Upper lobe of left lung (tissue), 6 donors: ENCODE data around the gene PLEKHO1. TPM values are rescaled to one million over a fixed set of nuclear protein-coding genes. Genes with fewer than 3 reads are reported as not detected.

ENCODE experiments used
- ATAC-seq, 2 donors: fragments of 200-7000 bp; cut with Tn5 transposase; one replicate each; pipeline ENCODE4 v1.9.1; 2022; ENCODE audit warnings: mild to moderate bottlenecking in 2 of 2, moderate library complexity in 2 of 2; ENCODE audit not compliant: low FRiP score in 2 of 2
- DNase-seq, 2 donors: peaks; one replicate each; pipeline ENCODE4 v3.0.0-alpha.2; 2019 to 2020
- H3K27ac ChIP-seq, 4 donors: fragments of 200-600 bp; sonication (generic); one replicate each; pipeline ENCODE4 v1.5.1; 2016 to 2019
- H3K27me3 ChIP-seq, 4 donors: fragments of 200-600 bp; sonication (generic); one replicate each; pipeline ENCODE4 v1.5.1; 2017 to 2019
- H3K36me3 ChIP-seq, 4 donors: fragments of 200-600 bp; sonication (generic); one replicate each; pipeline ENCODE4 v1.5.1; 2016 to 2019
- H3K4me1 ChIP-seq, 4 donors: fragments of 200-600 bp; sonication (generic); one replicate each; pipeline ENCODE4 v1.5.1; 2018 to 2019
- H3K4me3 ChIP-seq, 4 donors: fragments of 200-600 bp; sonication (generic); one replicate each; pipeline ENCODE4 v1.5.1; 2017 to 2019; ENCODE audit warnings: mild to moderate bottlenecking in 2 of 4, moderate library complexity in 1 of 4
- H3K9me3 ChIP-seq, 4 donors: fragments of 200-600 bp; sonication (generic); one replicate each; pipeline ENCODE4 v1.5.1; 2018 to 2019
- CTCF ChIP-seq, 6 experiments: fragments of 450-650 bp in 4 of 6; fragments of 200-600 bp in 2 of 6; sonication (generic) in 2 of 6; IDR thresholded peaks; one replicate each; pipeline ENCODE4 v1.5.1; 2016 to 2019; ENCODE audit warnings: antibody characterized with exemption in 6 of 6
- EP300 ChIP-seq, 4 donors: sonication (generic); formaldehyde crosslinking; IDR thresholded peaks; one replicate each; pipeline ENCODE4 v1.5.1; 2017; ENCODE audit warnings: antibody characterized with exemption in 4 of 4, control low read depth in 2 of 4
- POLR2A ChIP-seq, 4 donors: fragments of 450-650 bp; IDR thresholded peaks; one replicate each; pipeline ENCODE4 v1.5.1; 2016 to 2017; ENCODE audit warnings: antibody characterized with exemption in 4 of 4, mild to moderate bottlenecking in 2 of 4
- POLR2AphosphoS5 ChIP-seq, 2 donors: sonication (generic); formaldehyde crosslinking; IDR thresholded peaks; one replicate each; pipeline ENCODE4 v1.5.1; 2017; ENCODE audit warnings: antibody characterized with exemption in 2 of 2
- WGBS, 2 donors: methylation state at CpG; one replicate each; pipeline ENCODE4 v1.1.5; 2017 to 2018; 5-methylcytosine and 5-hydroxymethylcytosine counted together
- total RNA-seq, 6 donors: library from RNA; depleted of rRNA in 4 of 6; stranded (reverse); fragments of >200 nt in 4 of 6; gene quantifications; one replicate each; pipeline versions ENCODE4 v1.1.0 to v1.2.1, GENCODE V29; 2016 to 2021
- donor health status: DM: no; HTN: no; CAD: no; lungs with moderate emphysema.
- donor health status: DM: no; HTN: yes; CAD: no; lungs with severe emphysema.

Gene PLEKHO1
- total RNA-seq, 6 donors from 2014 or later, result 27.8 to 111 (median 61.9) TPM

DNA sequence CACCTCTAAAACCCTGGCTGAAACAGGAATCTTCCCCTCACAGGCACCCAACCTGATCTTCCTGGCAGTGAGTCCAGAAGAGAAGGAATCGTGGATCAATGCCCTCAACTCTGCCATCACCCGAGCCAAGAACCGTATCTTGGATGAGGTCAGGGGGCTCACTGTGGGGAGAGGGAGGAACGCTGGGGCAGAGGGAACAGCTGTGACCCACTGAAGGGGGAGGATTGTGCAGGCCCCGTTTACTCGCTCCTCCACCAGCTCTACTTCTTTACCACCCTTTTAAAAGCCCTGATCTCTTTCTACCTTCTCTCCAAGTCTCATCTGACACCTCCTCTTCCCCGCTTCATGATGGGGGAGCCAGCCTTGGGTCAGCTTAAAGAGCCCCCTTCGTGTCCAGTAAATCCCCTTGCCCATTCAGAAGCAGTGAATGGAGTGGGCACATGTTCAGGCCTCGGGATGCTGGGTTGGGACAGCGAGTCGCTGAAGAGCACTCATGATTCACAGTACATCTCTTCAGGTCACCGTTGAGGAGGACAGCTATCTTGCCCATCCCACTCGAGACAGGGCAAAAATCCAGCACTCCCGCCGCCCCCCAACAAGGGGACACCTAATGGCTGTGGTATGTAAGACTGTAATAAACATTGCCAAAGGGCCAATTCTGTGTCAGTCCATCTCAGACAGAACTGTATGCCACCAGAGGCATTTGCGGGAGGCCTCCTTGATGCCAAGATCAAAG, 7.3 kb downstream of the PLEKHO1 start:
- Histone ChIP-seq H3K9me3 (no peaks in the 10 kb centered on the region), H3K4me1 (peaks cover 19 to 52% (median 35%) of the 10 kb centered on the region in 4 donors), H3K36me3 (peaks cover 0 to 58% (median 28%) of the 10 kb centered on the region in 4 donors), H3K27me3 (no peaks in the 10 kb centered on the region), H3K27ac (peak overlapping the region in 1 of 4 donors; percentile 13), H3K4me3 (no peak overlapping the region)
- TF ChIP-seq POLR2A (IDR thresholded peaks at IDR 0.05) (no peak), CTCF (IDR thresholded peaks at IDR 0.05) (no peak), EP300 (IDR thresholded peaks at IDR 0.05) (no peak), POLR2AphosphoS5 (IDR thresholded peaks at IDR 0.05) (no peak)
- ATAC-seq (no peak), DNase-seq (no peak)
- 88 to 95% methylated on average over 16 of the region's 16 CpGs for WGBS, 2 donors

DNA sequence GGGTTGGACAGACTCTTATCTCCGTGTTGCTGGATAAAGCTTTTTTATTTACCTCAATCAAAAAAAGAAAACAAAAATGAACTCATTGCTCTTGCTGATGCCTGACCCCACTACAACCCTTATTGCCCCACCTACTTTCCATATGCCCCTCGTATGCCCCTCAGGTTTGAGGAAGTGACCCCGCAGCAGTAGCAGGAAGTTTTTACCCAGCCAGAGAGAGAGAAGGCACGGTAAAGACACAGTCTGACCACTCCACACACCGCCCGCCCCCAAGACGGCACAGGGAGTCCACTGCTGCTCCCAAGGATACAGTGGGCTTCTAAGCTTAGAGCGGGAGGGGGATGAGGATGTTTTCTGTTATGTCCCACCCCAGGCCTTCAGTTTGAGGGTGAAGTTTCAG, 9.8 kb downstream of the PLEKHO1 start:
- peak overlapping the region; percentile 20 to 71 (median 59) for H3K27ac ChIP-seq
- DNase-seq (peak in 1 of 2 donors; percentile 35), ATAC-seq (peak in 1 of 2 donors; percentile 36)
- no peaks in the 10 kb centered on the region for H3K27me3 ChIP-seq
- peaks cover 20 to 57% (median 40%) of the 10 kb centered on the region in 4 donors for H3K4me1 ChIP-seq
- WGBS, 2 donors, result 62 to 71% methylated on average over 8 of the region's 8 CpGs
- TF ChIP-seq CTCF (IDR thresholded peaks at IDR 0.05), result no peak
- H3K4me3 ChIP-seq, result no peak overlapping the region
- peaks cover 0 to 51% (median 25%) of the 10 kb centered on the region in 4 donors for H3K36me3 ChIP-seq
- no peaks in the 10 kb centered on the region for H3K9me3 ChIP-seq

- DNase-seq (no peak), ATAC-seq (no peak)
- H3K36me3 ChIP-seq, result peaks cover 0 to 36% (median 25%) of the 10 kb centered on the region in 4 donors
- no peaks in the 10 kb centered on the region for H3K9me3 ChIP-seq
- peaks cover 29 to 67% (median 45%) of the 10 kb centered on the region in 4 donors for H3K4me1 ChIP-seq
- peak overlapping the region; percentile 80 to 91 (median 88) for H3K27ac ChIP-seq
- TF ChIP-seq CTCF (IDR thresholded peaks at IDR 0.05) (no peak), EP300 (IDR thresholded peaks at IDR 0.05) (no peak), POLR2A (IDR thresholded peaks at IDR 0.05) (no peak), POLR2AphosphoS5 (IDR thresholded peaks at IDR 0.05) (no peak)
- no peaks in the 10 kb centered on the region for H3K27me3 ChIP-seq
- peak overlapping the region in 1 of 4 donors; percentile 7 for H3K4me3 ChIP-seq
- WGBS, 2 donors, result 51 to 55% methylated on average over 7 of the region's 7 CpGs
Observed at GRCh38 chr1:150160964-150161621, 11.4 kb downstream of the PLEKHO1 start.

DNA sequence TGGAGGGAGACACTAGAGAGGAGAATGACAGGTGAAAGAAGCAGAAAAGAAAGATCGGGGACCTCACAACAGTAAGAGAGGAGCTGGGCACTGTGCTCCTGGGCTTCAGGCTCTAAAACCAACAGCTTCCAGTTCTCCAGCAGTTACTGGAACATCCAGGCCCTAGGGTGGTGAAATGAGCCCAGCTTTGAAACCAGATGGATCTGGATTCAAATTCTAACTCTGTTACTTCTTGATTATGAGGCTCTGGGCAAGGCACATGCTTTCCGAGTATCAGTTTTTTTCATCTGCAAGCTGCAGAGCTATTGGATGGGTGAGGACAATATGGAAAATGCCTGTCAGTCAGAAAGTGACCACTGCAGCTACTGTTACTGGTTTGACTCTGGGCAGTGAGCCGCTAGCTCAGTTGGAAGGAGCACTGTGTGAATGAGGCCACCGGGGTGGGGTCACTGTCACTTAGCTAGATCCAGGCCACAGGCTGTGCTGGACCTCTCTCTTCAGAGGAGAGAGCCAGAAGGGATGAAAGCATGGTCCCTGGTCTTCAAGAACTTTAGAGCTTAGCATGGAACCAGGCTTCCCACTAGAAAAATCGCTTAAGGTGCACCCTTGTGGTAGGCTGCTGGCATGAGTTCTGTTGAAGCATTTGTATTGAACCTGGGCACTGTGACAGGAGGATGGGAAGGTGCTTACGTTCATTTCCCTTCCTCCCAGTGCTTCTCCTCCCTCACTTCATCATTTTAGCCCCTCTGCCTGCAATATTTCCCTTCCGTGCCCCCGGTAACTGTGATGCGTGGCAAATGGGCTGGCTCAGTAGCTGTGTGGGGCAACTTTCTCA, 12.2 kb downstream of the PLEKHO1 start:
- 61 to 64% methylated on average over 7 to 9 of the region's 9 CpGs for WGBS, 2 donors
- Histone ChIP-seq H3K36me3 (peaks cover 0 to 27% (median 19%) of the 10 kb centered on the region in 4 donors), H3K4me3 (peak overlapping the region in 1 of 4 donors; percentile 37), H3K27me3 (no peaks in the 10 kb centered on the region), H3K27ac (peak overlapping the region; percentile 80 to 91 (median 88)), H3K4me1 (peaks cover 29 to 67% (median 45%) of the 10 kb centered on the region in 4 donors), H3K9me3 (no peaks in the 10 kb centered on the region)
- ATAC-seq (no peak), DNase-seq (no peak)
- TF ChIP-seq POLR2A (IDR thresholded peaks at IDR 0.05) (no peak), EP300 (IDR thresholded peaks at IDR 0.05) (no peak), CTCF (IDR thresholded peaks at IDR 0.05) (no peak), POLR2AphosphoS5 (IDR thresholded peaks at IDR 0.05) (no peak)
